Activated CD8-positive, alpha-beta memory T cell treated with anti-CD3 and anti-CD28 coated beads for 4 hours (primary cell): ENCODE measurements around the gene NIT2.

ENCODE experiments used
- DNase-seq, 2 donors: peaks; one replicate each; pipeline ENCODE4 v3.0.0-alpha.2; 2020; ENCODE audit warnings: low read depth in 2 of 2

NIT2 gene

GRCh38 chr3:100396967-100397366, 62.4 kb downstream of the NIT2 start:
- DNase-seq = no peak

- no peak for DNase-seq
Measured at GRCh38 chr3:100399341-100400071, 64.9 kb downstream of the NIT2 start.

- peak in 1 of 2 donors; percentile 1 for DNase-seq
Measured at GRCh38 chr3:100400419-100400779, 65.8 kb downstream of the NIT2 start.

- DNase-seq = peak; percentile 85 to 90
Measured at GRCh38 chr3:100400780-100401673, 66.5 kb downstream of the NIT2 start, which contains the start of the genes LNP1 and TOMM70. LNP1 (plus strand) TSS chr3:100401539; CDS start chr3:100429730, 28,191 bp downstream. TOMM70 (minus strand) TSS chr3:100401089; CDS start chr3:100400949, 140 bp downstream.

GRCh38 chr3:100401674-100402041, 67.1 kb downstream of the NIT2 start:
- peak; percentile 8 for DNase-seq

GRCh38 chr3:100402256-100402655, 67.7 kb downstream of the NIT2 start:
- no peak for DNase-seq

GRCh38 chr3:100402891-100403290, 68.3 kb downstream of the NIT2 start:
- no peak for DNase-seq

- DNase-seq = no peak
Measured at GRCh38 chr3:100403362-100404249, 69.0 kb downstream of the NIT2 start.

GRCh38 chr3:100404250-100404548, 69.6 kb downstream of the NIT2 start:
- DNase-seq = no peak

- DNase-seq = no peak
Measured at GRCh38 chr3:100407164-100407563, 72.6 kb downstream of the NIT2 start.

- DNase-seq = no peak
Measured at GRCh38 chr3:100407977-100408532, 73.5 kb downstream of the NIT2 start.
